Tibial artery (tissue), 4 donors: ENCODE data around the gene THSD7B.

Experiments
- DNase-seq, 2 donors: peaks; one replicate each; pipeline ENCODE4 v3.0.0-alpha.2; 2019
- H3K27ac ChIP-seq, 2 donors: fragments of 200-600 bp; sonication (generic) in 1 of 2; 1 replicate in 1 of 2; 2 replicates in 1 of 2; pipeline ENCODE4 v1.5.1; 2018 to 2019; ENCODE audit warnings: mild to moderate bottlenecking in 1 of 2
- H3K27me3 ChIP-seq, 2 donors: fragments of 200-600 bp; sonication (generic) in 1 of 2; one replicate each; pipeline versions ENCODE4 v1.5.1 to v1.6.0; 2016 to 2019
- H3K36me3 ChIP-seq, 3 donors: fragments of 200-600 bp; sonication (generic) in 2 of 3; one replicate each; pipeline ENCODE4 v1.5.1; 2016 to 2019; ENCODE audit warnings: mild to moderate bottlenecking in 2 of 3
- H3K4me1 ChIP-seq, 4 donors: fragments of 200-600 bp; sonication (generic) in 2 of 4; 1 replicate in 3 of 4; 2 replicates in 1 of 4; pipeline ENCODE4 v1.5.1; 2016 to 2019
- H3K4me3 ChIP-seq, 2 donors: fragments of 200-600 bp; sonication (generic) in 1 of 2; 1 replicate in 1 of 2; 2 replicates in 1 of 2; pipeline ENCODE4 v1.5.1; 2018 to 2019; ENCODE audit warnings: mild to moderate bottlenecking in 2 of 2
- H3K9me3 ChIP-seq, 3 donors: fragments of 200-600 bp; sonication (generic) in 1 of 3; one replicate each; pipeline ENCODE4 v1.5.1; 2016 to 2019
- CTCF ChIP-seq, 2 experiments: fragments of 200-600 bp in 1 of 2; fragments of 450-650 bp in 1 of 2; IDR thresholded peaks; one replicate each; pipeline ENCODE4 v1.5.1; 2017 to 2019; ENCODE audit warnings: antibody characterized with exemption in 2 of 2, mild to moderate bottlenecking in 1 of 2, moderate library complexity in 1 of 2
- intact Hi-C: fragments of 100-400 bp; cut with DNase I; formaldehyde crosslinking; loops from one replicate; pipeline ENCODE4 v1.15.0; 2023; ENCODE audit warnings: low total_unique reads

THSD7B gene

GRCh38 chr2:136860443-136860958 is 95.2 kb downstream of the THSD7B start:
- Histone ChIP-seq H3K9me3 (no peaks in the 10 kb centered on the region), H3K27me3 (no peaks in the 10 kb centered on the region), H3K4me1 (peaks cover 0 to 13% (median 4%) of the 10 kb centered on the region in 4 donors), H3K36me3 (no peaks in the 10 kb centered on the region), H3K27ac (no peak overlapping the region), H3K4me3 (no peak overlapping the region)
- no peak for TF ChIP-seq CTCF (IDR thresholded peaks at IDR 0.05)
- intact Hi-C loops, result no loop called here
- DNase-seq, result no peak

- peak overlapping the region; percentile 22 to 37 for H3K4me3 ChIP-seq
- no peak for TF ChIP-seq CTCF (IDR thresholded peaks at IDR 0.05)
- peaks cover 0 to 13% (median 4%) of the 10 kb centered on the region in 4 donors for H3K4me1 ChIP-seq
- peak overlapping the region; percentile 40 to 56 for H3K27ac ChIP-seq
- intact Hi-C loops, result no loop called here
- no peak for DNase-seq
- H3K27me3 ChIP-seq, result no peaks in the 10 kb centered on the region
- H3K36me3 ChIP-seq, result no peaks in the 10 kb centered on the region
- H3K9me3 ChIP-seq, result no peaks in the 10 kb centered on the region
Observed at GRCh38 chr2:136863468-136863867, 98.1 kb downstream of the THSD7B start.

- DNase-seq, result no peak
- Histone ChIP-seq H3K4me1 (peaks cover 0 to 13% (median 4%) of the 10 kb centered on the region in 4 donors), H3K9me3 (no peaks in the 10 kb centered on the region), H3K27ac (peak overlapping the region; percentile 40 to 56), H3K27me3 (no peaks in the 10 kb centered on the region), H3K4me3 (peak overlapping the region; percentile 22 to 37), H3K36me3 (no peaks in the 10 kb centered on the region)
- intact Hi-C loops, result no loop called here
- no peak for TF ChIP-seq CTCF (IDR thresholded peaks at IDR 0.05)
Observed at GRCh38 chr2:136863874-136864273, 98.5 kb downstream of the THSD7B start.

- no peak for DNase-seq
- no peaks in the 10 kb centered on the region for H3K4me1 ChIP-seq
- no peak overlapping the region for H3K4me3 ChIP-seq
- no peak overlapping the region for H3K27ac ChIP-seq
- no peaks in the 10 kb centered on the region for H3K36me3 ChIP-seq
- no peak for TF ChIP-seq CTCF (IDR thresholded peaks at IDR 0.05)
- intact Hi-C loops, result no loop called here
- no peaks in the 10 kb centered on the region for H3K9me3 ChIP-seq
- H3K27me3 ChIP-seq, result no peaks in the 10 kb centered on the region
Observed at GRCh38 chr2:136871424-136871823, 106.1 kb downstream of the THSD7B start.

GRCh38 chr2:136874258-136874657 is 108.9 kb downstream of the THSD7B start:
- peak in 1 of 2 experiments; percentile 12 for TF ChIP-seq CTCF (IDR thresholded peaks at IDR 0.05)
- Histone ChIP-seq H3K4me1 (no peaks in the 10 kb centered on the region), H3K36me3 (no peaks in the 10 kb centered on the region), H3K9me3 (no peaks in the 10 kb centered on the region), H3K27me3 (no peaks in the 10 kb centered on the region), H3K4me3 (no peak overlapping the region), H3K27ac (no peak overlapping the region)
- no peak for DNase-seq
- intact Hi-C loops, result no loop called here

- H3K36me3 ChIP-seq, result no peaks in the 10 kb centered on the region
- no peak overlapping the region for H3K27ac ChIP-seq
- H3K27me3 ChIP-seq, result no peaks in the 10 kb centered on the region
- no peaks in the 10 kb centered on the region for H3K9me3 ChIP-seq
- H3K4me1 ChIP-seq, result no peaks in the 10 kb centered on the region
- no peak for DNase-seq
- intact Hi-C loops, result no loop called here
- H3K4me3 ChIP-seq, result no peak overlapping the region
- no peak for TF ChIP-seq CTCF (IDR thresholded peaks at IDR 0.05)
Observed at GRCh38 chr2:136891100-136891499, 125.8 kb downstream of the THSD7B start.
